HG03571 (cell line): Measurements from ENCODE around the gene REPS2.

ENCODE experiments used
- ATAC-seq: cut with Tn5 transposase; IDR thresholded peaks from one replicate; pipeline ENCODE4 v1.9.1; 2021; ENCODE audit not compliant: unreplicated experiment

The REPS2 gene

GRCh38 chrX:17192106-17192505, 245.6 kb downstream of the REPS2 start:
- no peak for ATAC-seq
